Endothelial cell of umbilical vein (primary cell): ENCODE results near the gene LIMCH1.

Experiments
- POLR2A ChIP-seq: IDR thresholded peaks from 2 replicates; pipeline ENCODE4 v1.6.1; 2012; ENCODE audit warnings: low read depth, mild to moderate bottlenecking, control low read depth, low read length
- TF ChIP-seq, protein P1 (sequence below), 2 donors: IDR thresholded peaks; 1 replicate in 1 of 2; 2 replicates in 1 of 2; pipeline ENCODE4 v1.5.1; 2011; ENCODE audit warnings: low read length in 2 of 2, mild to moderate bottlenecking in 2 of 2, moderate library complexity in 2 of 2, control low read depth in 1 of 2, inconsistent platforms in 1 of 2, low read depth in 1 of 2; ENCODE audit not compliant: insufficient read depth in 1 of 2; ENCODE audit errors: extremely low read depth in 1 of 2

DNA sequence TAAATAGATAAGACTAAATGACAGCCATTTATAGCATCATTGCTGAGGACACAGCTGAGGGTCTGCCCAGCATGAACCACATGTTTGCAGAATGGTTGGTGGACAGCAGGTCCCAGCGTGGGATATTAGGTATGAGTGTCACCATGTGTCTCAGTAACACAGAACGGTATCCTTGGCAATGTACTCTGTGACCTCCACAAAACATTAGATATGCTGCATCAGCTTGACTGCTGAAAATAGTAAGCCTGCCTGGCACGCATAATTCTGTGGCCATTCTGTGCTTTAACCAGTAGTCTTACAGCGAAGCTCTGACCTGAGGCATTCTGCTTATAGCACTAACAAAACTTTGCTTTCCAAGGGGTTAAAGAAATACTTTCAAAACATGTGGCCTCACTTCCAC, 32.0 kb downstream of the LIMCH1 start:
- TF ChIP-seq POLR2A = no peak
- TF ChIP-seq, protein P1, sequence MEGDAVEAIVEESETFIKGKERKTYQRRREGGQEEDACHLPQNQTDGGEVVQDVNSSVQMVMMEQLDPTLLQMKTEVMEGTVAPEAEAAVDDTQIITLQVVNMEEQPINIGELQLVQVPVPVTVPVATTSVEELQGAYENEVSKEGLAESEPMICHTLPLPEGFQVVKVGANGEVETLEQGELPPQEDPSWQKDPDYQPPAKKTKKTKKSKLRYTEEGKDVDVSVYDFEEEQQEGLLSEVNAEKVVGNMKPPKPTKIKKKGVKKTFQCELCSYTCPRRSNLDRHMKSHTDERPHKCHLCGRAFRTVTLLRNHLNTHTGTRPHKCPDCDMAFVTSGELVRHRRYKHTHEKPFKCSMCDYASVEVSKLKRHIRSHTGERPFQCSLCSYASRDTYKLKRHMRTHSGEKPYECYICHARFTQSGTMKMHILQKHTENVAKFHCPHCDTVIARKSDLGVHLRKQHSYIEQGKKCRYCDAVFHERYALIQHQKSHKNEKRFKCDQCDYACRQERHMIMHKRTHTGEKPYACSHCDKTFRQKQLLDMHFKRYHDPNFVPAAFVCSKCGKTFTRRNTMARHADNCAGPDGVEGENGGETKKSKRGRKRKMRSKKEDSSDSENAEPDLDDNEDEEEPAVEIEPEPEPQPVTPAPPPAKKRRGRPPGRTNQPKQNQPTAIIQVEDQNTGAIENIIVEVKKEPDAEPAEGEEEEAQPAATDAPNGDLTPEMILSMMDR (IDR thresholded peaks at IDR 0.05; ENCODE audit: extremely low read depth in 1 of 2, insufficient read depth in 1 of 2, low read depth in 1 of 2, low read length in 2 of 2) = no peak
